Central memory CD8-positive, alpha-beta T cell (primary cell): ENCODE measurements around the gene NEK6.

Experiments used
- ATAC-seq: fragments of 150-1000 bp; cut with Tn5 transposase; replicated peaks from 2 replicates; pipeline ENCODE4 v1.10.0; 2022; ENCODE audit warnings: mild to moderate bottlenecking, moderate FRiP score, moderate number of reproducible peaks; ENCODE audit not compliant: poor library complexity, severe bottlenecking; ENCODE audit errors: extremely low read depth
- DNase-seq, 2 donors: peaks; one replicate each; pipeline ENCODE4 v3.0.0; 2021; ENCODE audit warnings: low spot score in 2 of 2
- H3K27ac Mint-ChIP-seq: one replicate; pipeline ENCODE4 v1.8.0; 2022; ENCODE audit warnings: low read depth, mild to moderate bottlenecking, moderate library complexity, mixed read lengths
- H3K27me3 Mint-ChIP-seq: one replicate; pipeline ENCODE4 v1.8.0; 2022; ENCODE audit warnings: mixed read lengths
- H3K36me3 Mint-ChIP-seq: one replicate; pipeline ENCODE4 v1.8.0; 2022; ENCODE audit warnings: mild to moderate bottlenecking, moderate library complexity, mixed read lengths; ENCODE audit not compliant: insufficient read depth
- H3K4me1 Mint-ChIP-seq: one replicate; pipeline ENCODE4 v1.8.0; 2022; ENCODE audit warnings: mixed read lengths
- H3K4me3 Mint-ChIP-seq: one replicate; pipeline ENCODE4 v1.8.0; 2022; ENCODE audit warnings: mild to moderate bottlenecking, moderate library complexity, mixed read lengths
- H3K9me3 Mint-ChIP-seq: one replicate; pipeline ENCODE4 v1.8.0; 2022; ENCODE audit warnings: mixed read lengths

NEK6 gene

GRCh38 chr9:124358631-124359030 is 100.9 kb downstream of the NEK6 start:
- no peaks in the 10 kb centered on the region for H3K9me3 Mint-ChIP-seq
- DNase-seq = no peak
- H3K36me3 Mint-ChIP-seq = peaks cover 19% of the 10 kb centered on the region
- peaks cover 57% of the 10 kb centered on the region for H3K4me1 Mint-ChIP-seq
- peak overlapping the region; percentile 34 for H3K27ac Mint-ChIP-seq
- no peak for ATAC-seq
- no peak overlapping the region for H3K4me3 Mint-ChIP-seq
- H3K27me3 Mint-ChIP-seq = no peaks in the 10 kb centered on the region

- DNase-seq = no peak
- Mint-ChIP-seq H3K4me1 (peaks cover 58% of the 10 kb centered on the region), H3K27ac (no peak overlapping the region), H3K36me3 (peaks cover 17% of the 10 kb centered on the region), H3K9me3 (no peaks in the 10 kb centered on the region), H3K4me3 (no peak overlapping the region), H3K27me3 (no peaks in the 10 kb centered on the region)
- no peak for ATAC-seq
Observed at GRCh38 chr9:124359426-124359825, 101.7 kb downstream of the NEK6 start.

- peaks cover 19% of the 10 kb centered on the region for H3K36me3 Mint-ChIP-seq
- no peaks in the 10 kb centered on the region for H3K27me3 Mint-ChIP-seq
- H3K4me1 Mint-ChIP-seq = peaks cover 61% of the 10 kb centered on the region
- DNase-seq = no peak
- no peaks in the 10 kb centered on the region for H3K9me3 Mint-ChIP-seq
- H3K27ac Mint-ChIP-seq = peak overlapping the region; percentile 70
- no peak overlapping the region for H3K4me3 Mint-ChIP-seq
- ATAC-seq = no peak
Observed at GRCh38 chr9:124359855-124360678, 102.3 kb downstream of the NEK6 start.

GRCh38 chr9:124361128-124361527 is 103.4 kb downstream of the NEK6 start:
- ATAC-seq = no peak
- DNase-seq = no peak
- H3K27ac Mint-ChIP-seq = peak overlapping the region; percentile 70
- no peaks in the 10 kb centered on the region for H3K9me3 Mint-ChIP-seq
- H3K36me3 Mint-ChIP-seq = peaks cover 22% of the 10 kb centered on the region
- no peak overlapping the region for H3K4me3 Mint-ChIP-seq
- peaks cover 70% of the 10 kb centered on the region for H3K4me1 Mint-ChIP-seq
- no peaks in the 10 kb centered on the region for H3K27me3 Mint-ChIP-seq

GRCh38 chr9:124363326-124364096 is 105.8 kb downstream of the NEK6 start:
- Mint-ChIP-seq H3K4me1 (peaks cover 64% of the 10 kb centered on the region), H3K27me3 (no peaks in the 10 kb centered on the region), H3K4me3 (no peak overlapping the region), H3K9me3 (no peaks in the 10 kb centered on the region), H3K27ac (no peak overlapping the region), H3K36me3 (peaks cover 24% of the 10 kb centered on the region)
- DNase-seq = no peak
- no peak for ATAC-seq

- Mint-ChIP-seq H3K27ac (no peak overlapping the region), H3K9me3 (no peaks in the 10 kb centered on the region), H3K27me3 (no peaks in the 10 kb centered on the region), H3K4me1 (peaks cover 66% of the 10 kb centered on the region), H3K4me3 (no peak overlapping the region), H3K36me3 (peaks cover 22% of the 10 kb centered on the region)
- DNase-seq (no peak), ATAC-seq (no peak)
Observed at GRCh38 chr9:124364141-124364540, 106.4 kb downstream of the NEK6 start.

- H3K4me1 Mint-ChIP-seq = peaks cover 68% of the 10 kb centered on the region
- ATAC-seq (no peak), DNase-seq (no peak)
- peak overlapping the region; percentile 78 for H3K27ac Mint-ChIP-seq
- H3K9me3 Mint-ChIP-seq = no peaks in the 10 kb centered on the region
- no peak overlapping the region for H3K4me3 Mint-ChIP-seq
- H3K27me3 Mint-ChIP-seq = no peaks in the 10 kb centered on the region
- peaks cover 21% of the 10 kb centered on the region for H3K36me3 Mint-ChIP-seq
Observed at GRCh38 chr9:124365036-124365435, 107.3 kb downstream of the NEK6 start.

- no peak overlapping the region for H3K4me3 Mint-ChIP-seq
- H3K27ac Mint-ChIP-seq = peak overlapping the region; percentile 26
- DNase-seq (no peak), ATAC-seq (no peak)
- H3K4me1 Mint-ChIP-seq = peaks cover 62% of the 10 kb centered on the region
- no peaks in the 10 kb centered on the region for H3K27me3 Mint-ChIP-seq
- peaks cover 21% of the 10 kb centered on the region for H3K36me3 Mint-ChIP-seq
- H3K9me3 Mint-ChIP-seq = no peaks in the 10 kb centered on the region
Observed at GRCh38 chr9:124366476-124367220, 108.9 kb downstream of the NEK6 start.

GRCh38 chr9:124368692-124369091 is 110.9 kb downstream of the NEK6 start:
- DNase-seq = no peak
- Mint-ChIP-seq H3K4me1 (peaks cover 78% of the 10 kb centered on the region), H3K9me3 (no peaks in the 10 kb centered on the region), H3K4me3 (no peak overlapping the region), H3K36me3 (peaks cover 15% of the 10 kb centered on the region), H3K27me3 (no peaks in the 10 kb centered on the region), H3K27ac (no peak overlapping the region)
- ATAC-seq = no peak

- Mint-ChIP-seq H3K36me3 (peaks cover 12% of the 10 kb centered on the region), H3K9me3 (no peaks in the 10 kb centered on the region), H3K4me3 (no peak overlapping the region), H3K27ac (no peak overlapping the region), H3K4me1 (peaks cover 76% of the 10 kb centered on the region), H3K27me3 (no peaks in the 10 kb centered on the region)
- ATAC-seq = no peak
- DNase-seq = no peak
Observed at GRCh38 chr9:124369231-124369797, 111.6 kb downstream of the NEK6 start.

GRCh38 chr9:124370896-124371582 is 113.3 kb downstream of the NEK6 start:
- H3K27me3 Mint-ChIP-seq = no peaks in the 10 kb centered on the region
- no peak for ATAC-seq
- no peaks in the 10 kb centered on the region for H3K9me3 Mint-ChIP-seq
- H3K27ac Mint-ChIP-seq = no peak overlapping the region
- no peak for DNase-seq
- H3K4me1 Mint-ChIP-seq = peaks cover 66% of the 10 kb centered on the region
- peaks cover 5% of the 10 kb centered on the region for H3K36me3 Mint-ChIP-seq
- H3K4me3 Mint-ChIP-seq = no peak overlapping the region

GRCh38 chr9:124372038-124372437 is 114.3 kb downstream of the NEK6 start:
- DNase-seq (no peak), ATAC-seq (no peak)
- Mint-ChIP-seq H3K27ac (peak overlapping the region; percentile 20), H3K27me3 (no peaks in the 10 kb centered on the region), H3K4me3 (no peak overlapping the region), H3K9me3 (no peaks in the 10 kb centered on the region), H3K4me1 (peaks cover 64% of the 10 kb centered on the region), H3K36me3 (peaks cover 2% of the 10 kb centered on the region)
